Measurements from ENCODE around the gene GOLGA8G. TPM values are rescaled to one million over a fixed set of nuclear protein-coding genes. Genes with fewer than 3 reads are reported as not detected.

Gene GOLGA8G
- not detected in 2 replicates for total RNA-seq

GRCh38 chr15:28532954-28533353 lies at the start of gene GOLGA8G:
Gene GOLGA8G, minus strand, starts transcription at chr15:28532971. Its CDS starts 62 bp downstream, at chr15:28532909.

GRCh38 chr15:28553268-28553667 lies 20.5 kb upstream of the GOLGA8G start, which contains the start of gene GOLGA6L25:
Gene GOLGA6L25, plus strand, starts transcription at chr15:28553568. Its CDS starts 61 bp downstream, at chr15:28553629.

Other genes starting within 250 kb of the GOLGA8G start
- 35.8 and 41.6 TPM in 2 replicates for gene HERC2, start 210.8 kb downstream of the GOLGA8G start, total RNA-seq
- gene GOLGA6L24, start 174.9 kb downstream of the GOLGA8G start, total RNA-seq, result not detected in 2 replicates
- not detected in 2 replicates for gene GOLGA8F, start 154.3 kb downstream of the GOLGA8G start, total RNA-seq
- gene GOLGA6L25, start 20.6 kb upstream of the GOLGA8G start, total RNA-seq, result not detected in 2 replicates
- gene GOLGA8M, start 179.4 kb upstream of the GOLGA8G start, total RNA-seq, result 0.19 and 0.56 TPM in 2 replicates

All from regular cardiac myocyte (primary cell).